Breast epithelium (tissue), 3 donors: ENCODE measurements around the gene SYT1.

Experiments
- POLR2AphosphoS5 ChIP-seq, 3 donors: sonication (generic); formaldehyde crosslinking; IDR thresholded peaks; one replicate each; pipeline ENCODE4 v1.6.1; 2017; ENCODE audit warnings: antibody characterized with exemption in 3 of 3
- TF ChIP-seq, protein P1 (sequence below), 3 donors: fragments of 450-650 bp; IDR thresholded peaks; one replicate each; pipeline ENCODE4 v1.5.1; 2016 to 2017; ENCODE audit warnings: antibody characterized with exemption in 3 of 3, mild to moderate bottlenecking in 3 of 3, moderate library complexity in 3 of 3

GRCh38 chr12:79199166-79199565 lies 334.6 kb downstream of the SYT1 start:
- TF ChIP-seq, protein P1, sequence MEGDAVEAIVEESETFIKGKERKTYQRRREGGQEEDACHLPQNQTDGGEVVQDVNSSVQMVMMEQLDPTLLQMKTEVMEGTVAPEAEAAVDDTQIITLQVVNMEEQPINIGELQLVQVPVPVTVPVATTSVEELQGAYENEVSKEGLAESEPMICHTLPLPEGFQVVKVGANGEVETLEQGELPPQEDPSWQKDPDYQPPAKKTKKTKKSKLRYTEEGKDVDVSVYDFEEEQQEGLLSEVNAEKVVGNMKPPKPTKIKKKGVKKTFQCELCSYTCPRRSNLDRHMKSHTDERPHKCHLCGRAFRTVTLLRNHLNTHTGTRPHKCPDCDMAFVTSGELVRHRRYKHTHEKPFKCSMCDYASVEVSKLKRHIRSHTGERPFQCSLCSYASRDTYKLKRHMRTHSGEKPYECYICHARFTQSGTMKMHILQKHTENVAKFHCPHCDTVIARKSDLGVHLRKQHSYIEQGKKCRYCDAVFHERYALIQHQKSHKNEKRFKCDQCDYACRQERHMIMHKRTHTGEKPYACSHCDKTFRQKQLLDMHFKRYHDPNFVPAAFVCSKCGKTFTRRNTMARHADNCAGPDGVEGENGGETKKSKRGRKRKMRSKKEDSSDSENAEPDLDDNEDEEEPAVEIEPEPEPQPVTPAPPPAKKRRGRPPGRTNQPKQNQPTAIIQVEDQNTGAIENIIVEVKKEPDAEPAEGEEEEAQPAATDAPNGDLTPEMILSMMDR (IDR thresholded peaks at IDR 0.05) = no peak
- TF ChIP-seq POLR2AphosphoS5 (IDR thresholded peaks at IDR 0.05) = no peak
